HG03064 (cell line): ENCODE measurements around the gene ENG.
"Not testable (repeated sequence)": the region's sequence is repeated elsewhere in the genome, so short reads cannot be mapped to it uniquely, and the experiment has no call there.

Experiments
- ATAC-seq: cut with Tn5 transposase; IDR thresholded peaks from one replicate; pipeline ENCODE4 v1.9.1; 2021; ENCODE audit warnings: low read depth; ENCODE audit not compliant: unreplicated experiment

ENG gene

DNA sequence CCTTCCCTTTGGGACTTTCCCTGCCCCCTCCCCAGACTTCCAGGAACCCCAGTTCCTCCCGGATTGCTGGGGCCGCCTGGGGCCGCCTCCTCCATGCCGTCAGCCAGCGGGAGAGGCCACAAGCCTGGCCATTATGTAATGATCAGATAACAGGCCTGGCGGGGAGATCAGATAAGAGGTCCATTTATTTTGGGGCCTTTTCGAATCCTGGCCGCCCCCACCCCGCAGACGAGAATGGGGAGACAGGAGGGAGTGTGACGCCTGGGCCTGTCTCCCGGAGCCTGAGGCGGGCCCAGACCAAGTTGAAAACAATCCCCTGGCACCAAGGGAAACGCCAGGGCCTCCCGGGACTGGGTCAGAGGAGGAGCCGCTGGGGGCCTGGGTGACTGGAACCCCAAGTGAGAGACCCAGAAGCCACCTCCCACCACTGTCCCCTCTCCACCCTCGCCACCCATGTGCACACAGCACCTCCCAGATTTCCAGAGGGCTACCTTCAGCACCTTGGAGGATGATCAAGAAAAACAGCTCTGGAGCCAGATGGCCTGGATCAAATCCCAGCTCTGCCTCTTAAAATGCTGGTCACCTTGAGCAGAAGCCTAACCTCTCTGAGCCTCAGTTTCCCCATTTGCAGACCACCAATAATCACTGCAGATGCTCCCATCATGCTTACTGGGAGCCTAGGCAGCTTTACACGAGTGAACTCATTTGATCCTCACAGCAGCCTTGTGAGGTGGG, 7.8 kb downstream of the ENG start:
- no peak for ATAC-seq

DNA sequence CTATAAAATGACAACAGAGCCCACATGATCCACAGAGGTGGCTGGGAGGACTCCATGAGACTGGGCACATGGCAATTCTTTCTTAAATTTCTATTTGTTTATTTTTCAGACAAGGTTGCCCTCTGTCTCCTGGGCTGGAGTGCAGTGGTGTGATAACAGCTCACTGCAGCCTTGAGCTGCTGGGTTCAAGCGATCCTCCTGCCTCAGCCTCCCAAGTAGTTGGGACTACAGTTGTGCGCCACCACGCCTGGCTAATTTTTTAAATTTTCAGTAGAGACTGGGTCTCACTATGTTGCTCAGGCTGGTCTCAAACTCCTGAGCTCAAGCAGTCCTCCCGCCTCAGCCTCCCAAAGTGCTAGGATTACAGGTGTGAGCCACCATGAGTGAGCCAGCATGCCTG, 8.8 kb downstream of the ENG start:
- ATAC-seq = not testable (repeated sequence)

DNA sequence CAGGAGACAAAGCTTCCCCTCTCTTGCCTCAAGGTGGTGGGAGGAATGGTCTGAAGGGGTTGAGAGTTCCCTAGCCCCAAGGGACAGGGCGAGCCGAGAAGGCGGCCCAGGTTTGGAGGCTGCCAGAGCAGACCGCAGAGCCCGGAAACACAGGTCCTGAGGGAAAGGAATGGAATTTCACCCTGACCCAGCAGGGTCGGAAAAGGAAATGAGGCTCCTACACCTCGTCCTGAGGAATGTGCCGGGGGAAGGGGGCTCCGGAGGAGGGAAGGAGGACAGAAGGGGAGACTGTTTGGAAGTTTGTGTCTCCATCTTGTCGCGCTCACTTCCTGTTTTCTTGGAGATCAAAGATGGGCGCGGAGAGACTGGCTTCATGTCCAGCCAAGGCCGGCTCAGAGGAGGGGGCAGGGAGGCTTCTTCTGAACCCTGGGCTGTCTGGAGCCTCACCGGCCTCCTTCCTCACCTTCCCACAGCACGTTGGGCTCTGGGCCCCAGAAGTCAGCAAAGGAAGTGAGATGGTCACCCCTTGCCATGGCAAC, 9.6 kb downstream of the ENG start:
- ATAC-seq = no peak

DNA sequence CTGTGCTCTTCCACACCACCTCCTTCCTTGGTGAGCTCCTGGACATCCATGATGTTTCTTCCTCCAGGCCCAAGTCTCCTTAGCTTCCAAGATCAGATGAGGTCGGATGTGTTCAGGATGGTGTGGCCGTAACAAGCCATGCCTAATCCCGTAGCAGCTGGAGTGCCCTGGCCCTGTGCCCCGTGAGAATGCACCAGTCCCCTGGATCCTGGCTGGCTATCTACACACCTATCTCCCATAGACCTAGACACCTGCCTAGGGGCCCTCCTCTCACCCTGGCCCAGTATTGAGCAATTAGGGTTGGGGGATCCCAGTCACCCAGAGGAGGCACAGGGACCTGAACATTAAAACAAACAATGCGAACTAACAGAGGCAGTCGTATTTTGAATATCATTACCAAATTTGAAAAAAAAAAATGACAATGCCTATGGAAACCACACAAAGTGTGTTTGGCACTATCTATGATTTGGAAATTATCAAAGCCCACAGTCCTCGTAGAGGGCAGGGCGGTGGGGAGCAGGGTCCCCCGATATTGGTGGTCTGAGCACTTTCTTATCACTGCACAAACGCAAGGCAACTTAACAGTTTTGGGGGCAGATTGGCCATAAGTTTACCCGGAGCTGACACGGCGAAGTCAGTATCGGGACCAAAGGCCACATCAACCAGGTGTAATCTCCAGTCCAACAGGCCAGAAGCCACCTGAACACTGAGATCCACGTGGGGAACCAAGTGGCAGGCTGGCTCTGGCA, 13.2 kb downstream of the ENG start:
- no peak for ATAC-seq

DNA sequence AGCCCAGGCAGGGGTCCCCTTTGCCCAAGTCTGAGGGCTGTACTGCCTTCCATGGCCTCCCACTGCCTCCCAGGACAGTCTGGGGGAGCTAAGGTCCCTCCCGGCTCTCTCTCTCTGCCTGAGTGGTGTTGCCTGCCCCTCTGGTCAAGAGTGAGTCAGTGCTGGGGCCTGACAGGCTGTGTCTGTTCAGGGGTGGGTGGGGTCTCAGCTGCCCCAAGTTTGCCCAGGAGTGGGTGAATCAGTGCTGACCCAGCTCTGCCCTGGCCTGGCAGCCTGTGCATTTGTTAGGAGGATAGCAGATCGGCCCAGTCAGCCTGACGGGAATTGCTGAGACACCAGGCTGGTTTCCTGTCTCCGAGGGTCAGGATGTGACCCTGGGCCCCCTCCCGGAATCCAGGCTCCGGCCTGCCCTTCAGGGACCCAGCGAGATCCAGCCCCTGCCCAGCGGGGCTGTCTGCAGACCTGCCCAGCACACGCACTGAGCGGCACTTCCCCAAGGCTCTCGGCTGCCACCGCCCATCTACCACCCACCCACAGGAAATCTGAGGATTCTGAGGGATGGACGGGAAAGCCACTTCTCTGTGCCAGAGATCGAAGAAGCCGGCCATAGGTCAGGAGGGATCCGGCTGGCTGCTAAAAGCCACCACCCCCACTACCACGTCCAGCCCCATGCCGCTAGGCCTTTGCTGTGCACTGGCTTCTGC, 15.9 kb downstream of the ENG start:
- no peak for ATAC-seq

DNA sequence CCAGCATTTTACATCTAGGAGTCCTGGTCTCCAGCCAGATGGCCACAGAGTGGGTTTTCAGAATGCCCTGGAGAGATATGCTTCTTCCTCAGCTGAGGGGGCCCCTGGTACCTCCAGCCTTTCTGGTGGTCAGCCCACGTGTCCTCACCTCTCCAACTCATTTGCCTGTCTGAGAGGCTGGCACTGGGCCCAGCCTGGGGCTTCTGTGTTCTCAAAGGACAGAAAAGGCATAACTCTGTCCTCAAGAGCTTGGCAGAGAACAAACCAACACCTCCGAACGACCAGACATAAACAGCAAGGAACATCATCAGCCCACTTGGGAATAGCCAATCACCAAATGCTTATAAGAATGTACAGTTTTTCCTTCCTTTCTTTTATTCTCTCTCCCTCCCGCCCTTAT, 17.1 kb downstream of the ENG start:
- ATAC-seq = no peak

DNA sequence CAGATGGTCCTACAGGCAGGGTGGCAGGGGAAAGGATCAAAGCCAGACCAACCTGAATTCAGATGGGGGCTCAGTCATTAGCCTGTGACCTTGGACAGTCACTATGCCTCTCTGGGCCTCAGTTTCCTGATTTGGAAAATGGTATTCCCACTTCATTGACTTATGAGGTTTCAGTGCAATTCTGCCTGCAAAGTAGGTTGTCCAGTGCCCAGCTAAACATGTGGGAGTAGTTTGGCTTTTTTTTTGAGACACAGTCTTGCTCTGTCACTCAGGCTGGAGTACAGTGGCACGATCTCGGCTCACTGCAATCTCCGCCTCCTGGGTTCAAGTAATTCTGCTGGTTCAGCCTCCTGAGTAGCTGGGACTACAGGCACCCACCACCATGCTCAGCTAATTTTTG, 17.9 kb downstream of the ENG start:
- not testable (repeated sequence) for ATAC-seq

DNA sequence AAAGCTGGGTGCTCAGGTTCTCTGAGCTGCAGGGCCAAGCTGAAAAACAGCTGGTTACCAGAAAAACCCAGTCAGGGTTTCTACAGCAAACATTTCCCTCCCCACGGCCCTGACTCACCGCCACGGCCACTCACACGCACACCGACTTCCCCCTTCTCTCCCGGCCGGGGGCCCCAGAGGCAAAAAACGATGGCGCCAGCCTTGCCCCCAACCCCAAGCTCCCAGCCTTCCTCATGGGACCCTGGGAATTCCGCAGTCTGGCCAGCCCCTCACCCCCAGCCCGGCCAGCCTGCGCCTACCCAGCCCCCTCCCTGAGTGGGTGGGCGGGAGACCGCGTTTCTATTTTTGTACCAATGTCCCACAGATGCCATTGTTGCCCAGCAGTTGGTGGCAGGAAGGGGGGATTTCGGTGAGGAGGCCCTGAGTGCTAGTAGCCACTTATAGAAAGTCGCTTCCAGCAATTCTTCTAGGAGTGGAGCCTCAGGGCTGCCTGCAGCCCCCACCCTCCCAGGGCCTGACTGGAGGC, 18.4 kb downstream of the ENG start:
- ATAC-seq = no peak

DNA sequence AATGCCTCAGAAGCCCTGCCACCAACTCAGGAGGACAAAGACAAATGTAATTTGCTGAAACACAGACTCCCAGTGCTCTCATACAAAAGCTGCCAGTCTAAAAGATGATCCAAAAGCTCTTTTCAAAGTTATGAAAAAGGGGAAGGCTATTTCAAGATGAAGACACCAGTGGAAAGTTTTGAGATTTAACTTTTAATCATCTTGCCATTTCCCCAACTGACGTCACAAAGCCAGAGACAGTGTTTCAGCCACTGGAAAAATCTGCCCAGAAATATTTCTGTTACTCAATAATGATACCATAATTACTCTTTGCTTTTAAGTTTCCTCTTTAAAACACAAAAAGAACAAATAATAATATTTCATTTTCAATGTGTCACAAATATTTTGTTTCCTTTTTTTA, 20.9 kb downstream of the ENG start:
- ATAC-seq = no peak

DNA sequence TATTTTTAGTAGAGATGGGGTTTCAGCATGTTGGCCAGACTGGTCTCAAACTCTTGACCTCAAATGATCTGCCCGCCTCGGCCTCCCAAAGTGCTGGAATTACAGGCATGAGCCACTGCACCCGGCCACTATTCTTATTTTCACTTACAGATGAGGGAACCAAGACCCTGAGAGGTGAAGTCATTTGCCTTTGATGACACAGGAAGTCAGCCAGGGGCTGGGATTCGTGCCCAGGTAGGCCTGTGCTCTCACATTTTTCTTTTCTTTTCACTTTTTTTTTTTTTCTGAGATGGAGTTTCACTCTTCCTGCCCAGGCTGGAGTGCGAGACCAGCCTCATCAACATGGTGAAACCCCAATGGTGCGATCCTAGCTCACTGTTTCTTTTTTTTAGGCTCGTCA, 22.2 kb downstream of the ENG start:
- ATAC-seq = no peak

DNA sequence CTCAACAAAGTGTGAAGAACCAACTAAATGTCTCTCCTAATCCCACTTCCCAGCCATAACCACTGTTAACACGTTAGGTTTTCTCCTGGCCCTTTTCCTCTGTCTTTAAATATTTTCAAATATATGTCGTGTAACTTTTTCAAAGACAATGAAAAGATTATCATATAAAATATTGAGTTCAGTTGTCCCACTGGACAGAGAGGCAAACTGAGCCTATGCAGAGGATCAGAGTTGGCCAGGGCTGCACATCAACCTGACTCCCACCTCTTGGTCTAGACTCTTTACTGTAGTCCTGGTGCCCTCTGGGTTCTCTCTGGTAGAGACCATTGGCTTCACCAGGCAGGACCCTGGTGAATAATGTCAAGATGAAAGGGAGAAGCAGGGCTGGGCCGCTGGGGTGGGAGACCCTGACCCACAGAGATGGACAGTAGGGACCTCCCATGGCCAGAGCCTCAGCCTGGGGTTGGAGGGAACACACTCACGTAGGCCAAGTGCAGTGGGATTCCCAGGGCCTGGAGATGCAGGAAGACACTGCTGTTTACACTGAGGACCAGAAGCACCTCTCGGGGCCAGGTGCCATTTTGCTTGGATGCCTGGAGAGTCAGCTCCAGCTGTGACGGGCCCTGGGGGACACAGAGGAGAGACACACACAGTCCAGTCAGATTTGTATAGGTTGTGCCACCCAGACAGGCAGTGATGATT, 25.1 kb downstream of the ENG start:
- ATAC-seq = no peak

DNA sequence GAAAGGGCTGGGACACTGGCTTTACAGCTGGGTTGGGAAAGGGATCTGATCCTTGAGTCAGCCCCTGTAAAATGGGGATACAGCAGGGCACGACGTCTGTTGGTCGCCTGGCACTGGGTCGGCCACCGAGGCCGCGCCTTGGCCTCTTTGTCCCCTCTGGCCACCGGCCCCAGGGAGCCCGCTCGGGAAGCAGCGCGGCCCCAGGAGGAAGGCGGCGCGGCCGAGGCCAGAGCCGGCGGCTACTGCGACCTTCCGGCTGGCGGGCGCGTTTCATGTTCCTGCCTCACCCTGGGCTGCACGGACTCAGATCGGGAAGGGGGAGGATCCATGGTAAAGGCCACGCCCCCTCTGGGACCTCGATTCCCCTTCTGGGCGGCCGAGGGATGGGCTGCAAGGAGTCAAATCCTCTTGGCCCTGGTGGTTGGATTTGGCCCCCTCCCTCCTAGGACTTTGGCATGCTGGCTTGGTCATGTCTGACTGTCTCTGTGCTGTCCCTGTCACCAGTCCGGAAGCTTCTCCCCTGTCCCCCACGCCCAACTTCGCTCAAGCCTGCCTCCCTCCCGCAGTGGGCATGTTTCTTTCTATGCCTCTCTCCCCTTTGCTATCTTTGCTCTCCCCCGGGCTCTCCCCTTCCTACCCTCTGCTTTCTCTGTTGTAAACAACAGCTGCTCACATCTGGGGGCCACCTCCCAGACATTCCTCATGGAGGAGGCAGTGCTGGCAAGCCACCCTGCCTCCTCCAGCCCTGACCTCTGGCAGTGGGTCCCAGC, 26.0 kb downstream of the ENG start:
- no peak for ATAC-seq

DNA sequence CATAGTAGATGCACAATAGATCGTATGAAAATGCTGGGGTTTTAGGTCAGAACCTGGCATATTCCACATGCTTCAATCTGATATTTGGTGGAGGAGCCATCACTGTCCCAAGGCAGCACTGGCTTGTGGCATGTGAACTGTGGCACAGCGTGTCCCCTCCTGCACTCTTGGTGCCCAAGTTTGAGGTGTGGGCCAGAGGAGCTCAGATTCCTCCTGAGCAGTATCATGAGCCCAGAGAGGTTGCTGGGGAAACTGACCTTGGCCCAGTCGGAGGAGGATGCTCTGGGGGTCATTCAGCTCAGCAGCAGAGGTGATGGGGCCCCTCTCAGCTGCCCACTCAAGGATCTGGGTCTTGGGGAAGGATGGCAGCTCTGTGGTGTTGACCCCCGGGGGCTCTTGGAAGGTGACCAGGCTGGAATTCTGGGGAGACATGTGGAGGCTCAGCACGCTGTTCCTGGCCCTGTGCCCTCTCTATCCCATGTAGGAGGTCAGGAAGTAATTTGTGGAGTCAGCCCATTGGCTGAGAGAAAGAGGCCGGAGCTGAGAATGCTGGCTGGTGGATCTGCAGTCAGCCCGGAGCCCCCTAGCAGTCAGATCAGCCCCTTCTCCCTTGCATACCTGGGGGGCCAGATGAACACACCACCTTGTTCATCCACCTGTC, 28.1 kb downstream of the ENG start:
- no peak for ATAC-seq

DNA sequence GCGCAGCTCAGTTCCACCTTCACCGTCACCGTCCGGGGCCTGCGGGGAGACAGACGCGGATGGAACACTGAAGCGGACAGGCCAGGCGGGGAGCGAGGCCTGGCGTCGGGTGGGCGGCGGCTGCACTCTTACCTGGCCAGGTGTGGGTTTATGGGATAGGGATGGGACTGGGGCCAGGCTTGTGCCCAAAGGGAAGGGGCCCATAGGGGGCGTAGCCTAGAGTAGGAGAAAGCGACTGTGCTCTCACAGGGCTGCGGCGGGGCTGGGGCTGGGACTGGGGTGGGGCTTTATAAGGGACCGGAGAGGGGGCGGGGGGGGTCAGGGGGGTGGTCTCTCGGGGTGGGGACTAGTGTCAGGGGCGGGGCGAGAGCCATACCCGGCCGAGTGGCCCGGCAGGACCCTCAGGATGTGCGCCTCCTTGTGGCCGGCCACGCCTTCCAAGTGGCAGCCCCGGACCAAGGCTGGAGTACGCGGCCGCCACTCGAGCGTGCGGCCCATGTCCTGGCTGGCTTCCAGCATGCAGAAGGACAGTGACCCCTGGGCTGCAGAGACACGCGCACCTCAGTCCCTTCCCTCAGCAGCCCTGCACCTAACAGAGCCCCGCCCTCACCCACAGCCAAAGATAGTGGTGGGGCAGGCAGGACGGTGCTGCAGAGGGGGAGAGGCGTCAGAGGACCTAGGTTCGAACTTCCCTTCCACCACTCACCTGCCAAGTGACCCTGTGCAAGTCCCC, 29.0 kb downstream of the ENG start:
- no peak for ATAC-seq

DNA sequence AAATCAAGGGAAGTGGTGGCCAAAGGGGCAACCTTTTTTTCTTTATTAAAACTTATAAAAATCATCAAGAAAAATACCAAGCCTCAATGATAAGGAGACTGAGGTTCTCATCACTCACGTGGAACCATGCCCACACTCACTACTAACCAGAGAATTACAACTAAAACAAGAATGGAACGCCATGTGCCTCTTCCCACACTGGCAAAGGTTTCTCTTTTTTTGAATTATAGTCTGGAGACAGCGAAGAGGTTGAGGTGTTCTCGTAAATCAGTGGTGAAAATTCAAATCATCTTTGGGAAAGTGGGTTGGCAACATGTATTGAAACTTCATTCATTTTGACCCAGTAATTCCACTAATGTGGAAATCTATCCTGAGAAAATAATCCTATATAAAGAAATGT, 32.4 kb downstream of the ENG start:
- ATAC-seq = no peak

DNA sequence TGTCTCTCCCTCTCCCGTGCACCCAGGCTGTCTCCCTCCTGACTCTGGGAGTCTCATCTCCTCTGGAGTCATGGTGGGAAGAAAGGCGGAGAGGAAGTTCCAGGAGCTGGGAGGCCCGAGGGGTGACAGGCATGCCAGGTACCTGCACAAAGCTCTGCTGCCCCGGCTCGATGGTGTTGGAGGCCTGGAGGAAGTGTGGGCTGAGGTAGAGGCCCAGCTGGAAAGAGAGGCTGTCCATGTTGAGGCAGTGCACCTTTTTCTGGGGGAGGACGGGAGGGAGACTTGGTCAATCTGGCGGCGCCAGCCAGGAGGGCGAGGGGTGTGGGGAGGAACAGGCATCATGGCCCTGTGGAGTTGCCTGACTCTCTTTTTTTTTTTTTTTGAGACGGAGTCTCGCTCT, 35.9 kb downstream of the ENG start:
- no peak for ATAC-seq

DNA sequence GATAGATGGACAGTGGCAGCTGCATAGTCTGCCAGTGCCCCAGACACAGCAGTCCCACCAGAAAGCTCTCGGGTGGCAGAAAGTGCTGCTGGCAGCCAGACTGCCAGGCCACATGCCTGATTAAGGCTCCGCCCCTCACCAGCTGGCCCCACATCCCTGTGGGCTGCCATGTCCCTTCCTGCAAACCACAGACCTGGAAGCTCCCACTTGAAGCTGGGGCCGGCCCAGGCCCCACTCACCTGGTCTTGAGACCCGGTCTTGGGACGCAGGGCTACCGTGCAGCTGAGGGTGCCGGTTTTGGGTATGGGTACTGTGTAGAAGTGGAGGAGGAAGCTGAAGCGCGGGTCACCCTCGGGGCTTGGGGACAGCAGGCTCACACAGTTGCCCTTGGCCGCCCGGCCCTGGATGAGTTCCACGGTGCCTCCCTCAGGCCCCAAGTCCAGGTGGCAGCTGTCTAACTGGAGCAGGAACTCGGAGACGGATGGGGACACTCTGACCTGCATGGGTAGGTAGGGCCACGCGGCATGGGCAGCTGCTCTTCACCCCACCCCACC, 36.5 kb downstream of the ENG start:
- ATAC-seq = no peak

DNA sequence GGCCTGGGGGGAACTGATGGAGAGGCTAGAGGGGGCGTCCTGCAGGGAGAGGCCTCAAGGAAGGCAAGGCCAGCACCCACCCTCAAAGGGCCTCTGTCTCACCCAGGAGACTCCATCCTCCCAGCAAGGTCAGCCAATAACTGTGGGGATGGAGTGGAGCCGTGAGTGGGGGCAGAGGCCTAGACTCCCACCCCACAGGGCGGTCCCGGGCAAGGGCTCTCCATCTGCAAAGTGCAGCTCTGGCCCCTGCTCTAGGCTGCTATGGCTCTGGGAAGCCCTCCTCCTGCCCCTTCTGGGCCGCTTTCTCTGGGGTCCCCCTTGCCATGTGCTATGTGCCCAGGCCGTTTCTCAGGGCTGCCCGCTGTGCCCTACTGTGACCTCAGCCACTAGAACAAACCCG, 37.7 kb downstream of the ENG start:
- no peak for ATAC-seq
